ENCODE results near the gene BBOX1.
"Not testable (repeated sequence)": the region's sequence is repeated elsewhere in the genome, so short reads cannot be mapped to it uniquely, and the experiment has no call there.

BBOX1 gene

DNA sequence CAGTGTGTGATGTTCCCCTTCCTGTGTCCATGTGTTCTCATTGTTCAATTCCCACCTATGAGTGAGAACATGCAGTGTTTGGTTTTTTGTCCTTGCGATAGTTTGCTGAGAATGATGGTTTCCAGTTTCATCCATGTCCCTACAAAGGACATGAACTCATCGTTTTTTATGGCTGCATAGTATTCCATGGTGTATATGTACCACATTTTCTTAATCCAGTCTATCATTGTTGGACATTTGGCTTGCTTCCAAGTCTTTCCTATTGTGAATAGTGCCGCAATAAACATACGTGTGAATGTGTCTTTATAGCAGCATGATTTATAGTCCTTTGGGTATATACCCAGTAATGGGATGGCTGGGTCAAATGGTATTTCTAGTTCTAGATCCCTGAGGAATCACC lies 134.9 kb downstream of the BBOX1 start:
- DNase-seq (ENCODE audit: low read depth in 1 of 2, low spot score in 1 of 2), result not testable (repeated sequence)
